Progenitor cell of endocrine pancreas (in vitro differentiated cells): ENCODE data around the gene HS6ST1. TPM values are rescaled to one million over a fixed set of nuclear protein-coding genes. Genes with fewer than 3 reads are reported as not detected.
A peak's percentile ranks its signal among the peaks of the same experiment; 100 is the strongest.
"Not testable (repeated sequence)": the region's sequence is repeated elsewhere in the genome, so short reads cannot be mapped to it uniquely, and the experiment has no call there.

ENCODE experiments used
- DNase-seq: peaks from one replicate; pipeline ENCODE4 v3.0.0; 2021; ENCODE audit warnings: low spot score; ENCODE audit not compliant: unreplicated experiment
- H3K27ac Mint-ChIP-seq: 2 replicates; pipeline ENCODE4 v1.8.0; 2021; ENCODE audit warnings: mild to moderate bottlenecking, moderate library complexity, mixed read lengths
- H3K27me3 Mint-ChIP-seq: 2 replicates; pipeline ENCODE4 v1.8.0; 2021; ENCODE audit warnings: mixed read lengths
- H3K36me3 Mint-ChIP-seq: 2 replicates; pipeline ENCODE4 v1.8.0; 2022; ENCODE audit warnings: mixed read lengths; ENCODE audit not compliant: insufficient read depth
- H3K4me1 Mint-ChIP-seq: 2 replicates; pipeline ENCODE4 v1.8.0; 2021; ENCODE audit warnings: low read depth, mixed read lengths
- H3K4me3 Mint-ChIP-seq: 2 replicates; pipeline ENCODE4 v1.8.0; 2021; ENCODE audit warnings: low read depth, mild to moderate bottlenecking, moderate library complexity, mixed read lengths
- H3K9me3 Mint-ChIP-seq: 2 replicates; pipeline ENCODE4 v1.8.0; 2021; ENCODE audit warnings: low read depth, mixed read lengths
- CTCF ChIP-seq: fragments of 200-600 bp; sonication (generic); IDR thresholded peaks from one replicate; pipeline ENCODE4 v1.5.0; 2021; ENCODE audit warnings: antibody characterized with exemption, mild to moderate bottlenecking; ENCODE audit not compliant: unreplicated experiment
- total RNA-seq: library from RNA; stranded (reverse); gene quantifications from 2 replicates; pipeline ENCODE4 v1.2.1, GENCODE V29; 2021

The HS6ST1 gene
- total RNA-seq, 1 donor from 2014 or later, result 81.2 TPM

GRCh38 chr2:128320192-128320905 lies 1.7 kb upstream of the HS6ST1 start:
- Mint-ChIP-seq H3K9me3 (no peaks in the 10 kb centered on the region), H3K27me3 (peaks cover 17% of the 10 kb centered on the region), H3K4me1 (peaks cover 16% of the 10 kb centered on the region), H3K4me3 (peak overlapping the region; percentile 38), H3K36me3 (no peaks in the 10 kb centered on the region), H3K27ac (no peak overlapping the region)
- DNase-seq, result no peak
- no peak for TF ChIP-seq CTCF

- TF ChIP-seq CTCF, result no peak
- Mint-ChIP-seq H3K27ac (no peak overlapping the region), H3K4me1 (peaks cover 22% of the 10 kb centered on the region), H3K27me3 (peaks cover 14% of the 10 kb centered on the region), H3K9me3 (no peaks in the 10 kb centered on the region), H3K36me3 (no peaks in the 10 kb centered on the region), H3K4me3 (peak overlapping the region; percentile 52)
- DNase-seq, result peak; percentile 9
These were observed 1.0 kb upstream of the HS6ST1 start for GRCh38 chr2:128319631-128320191.

- H3K27ac Mint-ChIP-seq, H3K36me3 Mint-ChIP-seq, H3K9me3 Mint-ChIP-seq: not testable (repeated sequence)
- peak; percentile 9 for DNase-seq
- peaks cover 29% of the 10 kb centered on the region for H3K4me1 Mint-ChIP-seq
- H3K4me3 Mint-ChIP-seq, result peak overlapping the region; percentile 21
- H3K27me3 Mint-ChIP-seq, result peaks cover 14% of the 10 kb centered on the region
These were observed 423 bp downstream of the HS6ST1 start for GRCh38 chr2:128318245-128318644.

GRCh38 chr2:128317899-128318225 lies 806 bp downstream of the HS6ST1 start:
- peaks cover 14% of the 10 kb centered on the region for H3K27me3 Mint-ChIP-seq
- H3K36me3 Mint-ChIP-seq, DNase-seq, H3K9me3 Mint-ChIP-seq, H3K27ac Mint-ChIP-seq: not testable (repeated sequence)
- peak overlapping the region; percentile 93 for H3K4me3 Mint-ChIP-seq
- H3K4me1 Mint-ChIP-seq, result peaks cover 31% of the 10 kb centered on the region

- Mint-ChIP-seq H3K27ac (peak overlapping the region; percentile 97), H3K4me1 (peaks cover 31% of the 10 kb centered on the region)
These were observed 1.3 kb downstream of the HS6ST1 start for GRCh38 chr2:128317181-128317898.

More at GRCh38 chr2:128317181-128317898, 1.3 kb downstream of the HS6ST1 start:
- DNase-seq, result peak; percentile 49
- TF ChIP-seq CTCF, result no peak
- peaks cover 14% of the 10 kb centered on the region for H3K27me3 Mint-ChIP-seq
- H3K9me3 Mint-ChIP-seq, result no peaks in the 10 kb centered on the region
- H3K36me3 Mint-ChIP-seq, result peaks cover 2% of the 10 kb centered on the region
- H3K4me3 Mint-ChIP-seq, result peak overlapping the region; percentile 93
